Measurements from ENCODE around the gene APOL2. TPM values are rescaled to one million over a fixed set of nuclear protein-coding genes. Genes with fewer than 3 reads are reported as not detected.
"Not testable (repeated sequence)": the region's sequence is repeated elsewhere in the genome, so short reads cannot be mapped to it uniquely, and the experiment has no call there.

Gene APOL2
- total RNA-seq, 3 donors from 2014 or later, result 46.3 to 64.8 (median 56.3) TPM

DNA sequence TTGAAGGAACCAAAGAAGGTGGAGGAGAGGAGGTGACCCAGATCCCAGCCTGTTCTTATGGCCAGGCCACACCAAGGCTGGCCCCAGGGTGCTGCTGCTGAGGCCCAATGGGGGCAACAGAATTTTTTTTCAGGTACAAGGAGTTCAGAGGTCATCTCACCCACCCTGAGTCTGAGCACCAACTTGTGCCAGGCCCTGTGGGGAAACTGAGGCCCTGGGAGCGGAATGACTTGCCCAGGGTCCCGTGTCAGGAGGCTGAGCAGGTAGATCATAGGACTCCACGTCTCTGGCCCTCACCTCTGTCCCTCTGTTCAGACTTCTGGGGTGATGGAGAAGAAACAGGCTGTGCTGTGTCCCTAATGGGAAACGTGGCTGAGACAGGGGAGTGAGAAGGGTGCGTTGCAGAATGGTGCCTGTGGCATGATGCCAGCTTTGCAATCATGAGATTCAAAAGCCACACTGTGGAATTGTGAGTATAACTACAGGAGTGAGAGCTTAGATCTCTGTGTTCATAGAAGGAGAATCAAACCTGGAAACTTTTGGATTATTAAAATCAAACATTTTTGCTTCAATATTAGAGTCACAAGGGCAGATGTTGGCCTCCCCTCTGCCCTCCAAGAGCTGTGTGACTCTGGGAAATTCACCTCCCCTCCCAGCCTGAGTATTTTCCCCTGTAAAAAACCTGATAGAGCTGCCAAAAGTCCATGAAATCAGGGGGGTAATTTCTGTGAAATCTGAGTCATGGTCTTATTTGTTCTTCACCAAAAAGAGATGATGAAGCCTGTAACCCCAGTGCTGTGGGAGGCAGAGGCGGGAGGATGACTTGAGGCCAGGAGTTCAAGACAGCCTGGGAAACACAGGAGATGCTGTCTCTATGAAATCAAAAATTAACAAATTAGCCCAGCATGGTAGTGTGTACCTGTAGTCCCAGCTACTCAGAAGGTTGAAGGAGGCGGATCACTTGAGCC, 14.5 kb upstream of the APOL2 start:
- intact Hi-C loops (cut with DNase I, micrococcal nuclease), result no loop called here
- H3K36me3 ChIP-seq (ENCODE audit: low read depth), result no peaks in the 10 kb centered on the region
- ATAC-seq, result peak; percentile 6
- TF ChIP-seq, protein P1, sequence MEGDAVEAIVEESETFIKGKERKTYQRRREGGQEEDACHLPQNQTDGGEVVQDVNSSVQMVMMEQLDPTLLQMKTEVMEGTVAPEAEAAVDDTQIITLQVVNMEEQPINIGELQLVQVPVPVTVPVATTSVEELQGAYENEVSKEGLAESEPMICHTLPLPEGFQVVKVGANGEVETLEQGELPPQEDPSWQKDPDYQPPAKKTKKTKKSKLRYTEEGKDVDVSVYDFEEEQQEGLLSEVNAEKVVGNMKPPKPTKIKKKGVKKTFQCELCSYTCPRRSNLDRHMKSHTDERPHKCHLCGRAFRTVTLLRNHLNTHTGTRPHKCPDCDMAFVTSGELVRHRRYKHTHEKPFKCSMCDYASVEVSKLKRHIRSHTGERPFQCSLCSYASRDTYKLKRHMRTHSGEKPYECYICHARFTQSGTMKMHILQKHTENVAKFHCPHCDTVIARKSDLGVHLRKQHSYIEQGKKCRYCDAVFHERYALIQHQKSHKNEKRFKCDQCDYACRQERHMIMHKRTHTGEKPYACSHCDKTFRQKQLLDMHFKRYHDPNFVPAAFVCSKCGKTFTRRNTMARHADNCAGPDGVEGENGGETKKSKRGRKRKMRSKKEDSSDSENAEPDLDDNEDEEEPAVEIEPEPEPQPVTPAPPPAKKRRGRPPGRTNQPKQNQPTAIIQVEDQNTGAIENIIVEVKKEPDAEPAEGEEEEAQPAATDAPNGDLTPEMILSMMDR (IDR thresholded peaks at IDR 0.05), result no peak
- no peaks in the 10 kb centered on the region for H3K9me3 ChIP-seq
- peaks cover 25% of the 10 kb centered on the region for H3K4me1 ChIP-seq (ENCODE audit: low read depth)
- no peak overlapping the region for H3K4me3 ChIP-seq
- peak in 1 of 3 donors; percentile 33 for DNase-seq

GRCh38 chr22:36252754-36253522, 13.6 kb upstream of the APOL2 start, which contains the start of gene APOL1:
Gene APOL1 (plus strand): TSS chr22:36253133. CDS start chr22:36254956, 1,823 bp downstream.
- intact Hi-C loops (cut with DNase I, micrococcal nuclease), result no loop called here
- TF ChIP-seq, protein P1 (IDR thresholded peaks at IDR 0.05), result no peak
- H3K4me3 ChIP-seq, result no peak within 1 kb of the TSS
- no peaks in the 10 kb centered on the region for H3K36me3 ChIP-seq (ENCODE audit: low read depth)
- DNase-seq, result peak in 2 of 3 donors; percentile 66 to 73
- H3K9me3 ChIP-seq, result no peaks in the 10 kb centered on the region
- ATAC-seq, result peak; percentile 92
- peaks cover 25% of the 10 kb centered on the region for H3K4me1 ChIP-seq (ENCODE audit: low read depth)

DNA sequence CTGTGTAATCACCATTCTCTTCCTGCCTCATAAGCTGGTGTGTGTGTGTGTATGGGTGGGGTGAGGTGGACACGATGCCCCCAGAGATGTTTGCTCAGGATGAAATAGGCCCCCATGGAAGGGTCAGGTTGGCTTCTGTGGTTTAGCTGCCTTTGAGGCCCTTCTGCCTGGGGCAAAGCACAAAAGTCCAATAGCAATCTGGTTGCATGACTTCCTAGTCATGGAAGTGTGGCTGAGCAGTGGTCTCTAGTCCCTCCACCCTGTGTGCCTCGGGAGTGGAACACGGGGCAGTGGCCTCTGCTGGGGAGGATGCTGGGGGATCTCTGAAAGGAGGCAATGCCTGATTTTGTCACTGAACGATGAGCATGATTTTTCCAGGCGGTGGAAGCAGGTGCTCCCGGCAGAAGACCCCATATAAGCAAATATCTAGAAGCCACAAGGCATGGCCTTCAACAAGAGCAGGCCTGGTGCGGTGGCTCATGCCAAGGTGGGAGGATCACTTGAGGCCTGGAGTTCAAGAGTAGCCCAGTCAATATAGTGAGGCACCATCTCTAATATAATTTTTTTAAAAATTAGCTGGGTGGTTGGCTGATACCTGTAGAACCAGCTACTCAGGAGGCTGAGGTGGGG, 12.8 kb upstream of the APOL2 start:
- DNase-seq; H3K4me3 ChIP-seq; H3K9me3 ChIP-seq; H3K36me3 ChIP-seq (ENCODE audit: low read depth); ATAC-seq; intact Hi-C loops (cut with DNase I, micrococcal nuclease): not testable (repeated sequence)
- peaks cover 25% of the 10 kb centered on the region for H3K4me1 ChIP-seq (ENCODE audit: low read depth)

GRCh38 chr22:36250292-36250960, 11.1 kb upstream of the APOL2 start:
- H3K4me1 ChIP-seq (ENCODE audit: low read depth), result peaks cover 25% of the 10 kb centered on the region
- H3K4me3 ChIP-seq; H3K9me3 ChIP-seq; intact Hi-C loops (cut with DNase I, micrococcal nuclease); DNase-seq; ATAC-seq; H3K36me3 ChIP-seq (ENCODE audit: low read depth): not testable (repeated sequence)

DNA sequence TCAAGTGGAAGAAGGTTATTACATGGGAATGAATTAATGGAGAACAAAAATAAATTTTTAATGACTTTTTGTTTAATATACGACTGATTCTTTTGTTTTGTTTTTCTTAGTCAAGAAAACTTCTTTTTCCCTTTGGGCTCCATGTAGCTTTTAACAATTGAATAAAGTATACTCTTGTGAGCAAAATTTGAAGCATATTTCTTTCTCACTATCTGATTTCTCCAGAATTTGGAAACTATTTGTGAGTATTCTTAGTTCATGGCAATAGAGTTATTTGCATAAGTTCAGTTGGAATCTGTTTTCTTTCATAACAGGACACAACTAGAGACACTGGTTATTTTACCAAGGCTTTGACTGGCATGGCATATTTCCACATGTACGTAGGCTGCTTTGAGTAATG, 9.8 kb upstream of the APOL2 start:
- no peaks in the 10 kb centered on the region for H3K9me3 ChIP-seq
- H3K4me3 ChIP-seq, result no peak overlapping the region
- TF ChIP-seq, protein P1 (IDR thresholded peaks at IDR 0.05), result no peak
- intact Hi-C loops (cut with DNase I, micrococcal nuclease), result no loop called here
- ATAC-seq (no peak), DNase-seq (no peak)
- peaks cover 15% of the 10 kb centered on the region for H3K4me1 ChIP-seq (ENCODE audit: low read depth)
- H3K36me3 ChIP-seq (ENCODE audit: low read depth), result no peaks in the 10 kb centered on the region

DNA sequence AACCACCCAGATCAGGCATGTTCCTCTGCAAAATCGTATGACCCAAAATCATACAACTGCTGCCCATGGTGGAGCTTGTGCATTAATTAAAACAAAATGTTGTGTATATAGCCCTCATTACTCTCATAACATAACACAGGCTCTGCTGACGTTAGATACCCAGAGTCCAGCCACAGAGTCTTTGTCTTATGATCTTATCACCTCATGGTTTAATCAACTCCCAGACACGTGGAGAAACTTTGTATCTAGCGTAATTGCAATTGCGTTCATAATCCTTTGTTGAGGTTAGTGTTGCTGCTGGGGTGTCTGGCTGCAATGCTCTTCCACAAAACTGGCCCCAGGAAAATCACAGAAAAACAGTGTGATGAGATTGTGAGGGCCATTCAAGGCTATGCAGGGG, 8.6 kb upstream of the APOL2 start:
- TF ChIP-seq, protein P1 (IDR thresholded peaks at IDR 0.05), result no peak
- H3K9me3 ChIP-seq, result no peaks in the 10 kb centered on the region
- no peak for DNase-seq
- peaks cover 6% of the 10 kb centered on the region for H3K4me1 ChIP-seq (ENCODE audit: low read depth)
- no peaks in the 10 kb centered on the region for H3K36me3 ChIP-seq (ENCODE audit: low read depth)
- no peak overlapping the region for H3K4me3 ChIP-seq
- intact Hi-C loops (cut with DNase I, micrococcal nuclease), result no loop called here
- no peak for ATAC-seq

Measured in mucosa of descending colon (tissue), 3 donors.